ENCODE results near the gene OSBPL6. TPM values are rescaled to one million over a fixed set of nuclear protein-coding genes. Genes with fewer than 3 reads are reported as not detected.

The OSBPL6 gene
- total and polyA plus RNA-seq, 2 of the 13 experiments (the other 11 are each of a cell fraction or from before 2014, with no cell fraction given): 0.03 to 0.11 TPM

DNA sequence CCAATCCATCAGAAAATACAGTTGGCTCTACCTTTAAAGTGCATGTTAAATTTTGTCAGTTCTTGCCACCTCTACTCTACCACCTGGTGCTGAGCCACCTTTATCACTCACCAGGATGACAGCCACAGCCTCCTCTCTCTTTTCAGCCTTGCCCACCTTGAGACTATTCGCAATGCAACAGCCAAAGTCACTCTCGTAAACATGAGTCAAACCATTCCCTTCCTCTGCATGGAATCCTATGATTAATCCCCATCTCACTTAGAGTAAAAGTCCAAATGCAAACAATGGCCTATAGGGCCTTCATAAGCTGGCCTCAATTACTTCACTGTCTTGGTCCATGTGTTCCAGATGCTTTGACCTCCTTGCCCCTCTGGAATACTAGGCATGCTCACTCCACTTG lies 5.8 kb upstream of the OSBPL6 start:
- in situ Hi-C loops (cut with HindIII; ENCODE audit: extremely low pct_ligation_motif_present, low pct_unique_long_range_greater_than_20kb): no loop called here
- Histone ChIP-seq H3K79me2 (ENCODE audit: insufficient read depth, low read length) (no peaks in the 10 kb centered on the region), H3K27me3 (ENCODE audit: control insufficient read depth in 1 of 2, insufficient read depth in 2 of 2, low read length in 2 of 2) (peaks cover 0 to 56% of the 10 kb centered on the region in 2 experiments), H2AFZ (ENCODE audit: low read length) (no peak overlapping the region), H3K27ac (ENCODE audit: extremely low read length, insufficient read depth, low read length) (no peak overlapping the region), H4K20me1 (ENCODE audit: insufficient read depth, low read length) (peaks cover 4% of the 10 kb centered on the region), H3K9me3 (ENCODE audit: low read length) (no peaks in the 10 kb centered on the region), H3K9ac (ENCODE audit: insufficient read depth, low read depth, low read length) (no peak overlapping the region), H3K4me3 (replicated peaks in 1 of 3; ENCODE audit: insufficient read depth in 1 of 3, low read depth in 2 of 3, low read length in 3 of 3) (no peak overlapping the region), H3K4me1 (ENCODE audit: insufficient read depth, low read length) (peaks cover 4% of the 10 kb centered on the region), H3K4me2 (ENCODE audit: low read depth, low read length) (no peak overlapping the region), H3K36me3 (replicated peaks in 1 of 2; ENCODE audit: control insufficient read depth in 1 of 2, insufficient read depth in 2 of 2, low read length in 2 of 2) (no peaks in the 10 kb centered on the region)
- intact Hi-C loops (cut with micrococcal nuclease; ENCODE audit: unreplicated experiment): no loop called here
- no peak for TF ChIP-seq ZNF138 (CRISPR knock-in tag; IDR thresholded peaks at IDR 0.05; ENCODE audit: low read depth)
- TF ChIP-seq, protein P1, sequence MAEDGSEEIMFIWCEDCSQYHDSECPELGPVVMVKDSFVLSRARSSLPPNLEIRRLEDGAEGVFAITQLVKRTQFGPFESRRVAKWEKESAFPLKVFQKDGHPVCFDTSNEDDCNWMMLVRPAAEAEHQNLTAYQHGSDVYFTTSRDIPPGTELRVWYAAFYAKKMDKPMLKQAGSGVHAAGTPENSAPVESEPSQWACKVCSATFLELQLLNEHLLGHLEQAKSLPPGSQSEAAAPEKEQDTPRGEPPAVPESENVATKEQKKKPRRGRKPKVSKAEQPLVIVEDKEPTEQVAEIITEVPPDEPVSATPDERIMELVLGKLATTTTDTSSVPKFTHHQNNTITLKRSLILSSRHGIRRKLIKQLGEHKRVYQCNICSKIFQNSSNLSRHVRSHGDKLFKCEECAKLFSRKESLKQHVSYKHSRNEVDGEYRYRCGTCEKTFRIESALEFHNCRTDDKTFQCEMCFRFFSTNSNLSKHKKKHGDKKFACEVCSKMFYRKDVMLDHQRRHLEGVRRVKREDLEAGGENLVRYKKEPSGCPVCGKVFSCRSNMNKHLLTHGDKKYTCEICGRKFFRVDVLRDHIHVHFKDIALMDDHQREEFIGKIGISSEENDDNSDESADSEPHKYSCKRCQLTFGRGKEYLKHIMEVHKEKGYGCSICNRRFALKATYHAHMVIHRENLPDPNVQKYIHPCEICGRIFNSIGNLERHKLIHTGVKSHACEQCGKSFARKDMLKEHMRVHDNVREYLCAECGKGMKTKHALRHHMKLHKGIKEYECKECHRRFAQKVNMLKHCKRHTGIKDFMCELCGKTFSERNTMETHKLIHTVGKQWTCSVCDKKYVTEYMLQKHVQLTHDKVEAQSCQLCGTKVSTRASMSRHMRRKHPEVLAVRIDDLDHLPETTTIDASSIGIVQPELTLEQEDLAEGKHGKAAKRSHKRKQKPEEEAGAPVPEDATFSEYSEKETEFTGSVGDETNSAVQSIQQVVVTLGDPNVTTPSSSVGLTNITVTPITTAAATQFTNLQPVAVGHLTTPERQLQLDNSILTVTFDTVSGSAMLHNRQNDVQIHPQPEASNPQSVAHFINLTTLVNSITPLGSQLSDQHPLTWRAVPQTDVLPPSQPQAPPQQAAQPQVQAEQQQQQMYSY (CRISPR knock-in tag; IDR thresholded peaks at IDR 0.05): no peak
- TF ChIP-seq MATR3 (CRISPR knock-in tag; IDR thresholded peaks at IDR 0.05): no peak
- TF ChIP-seq FOXP1 (IDR thresholded peaks at IDR 0.05): no peak
- TF ChIP-seq FOXP1 (CRISPR knock-in tag; IDR thresholded peaks at IDR 0.05): no peak
- FAIRE-seq (no peak), ATAC-seq (no peak), DNase-seq (ENCODE audit: low spot score) (no peak)
- POLR2A ChIA-PET: no interaction called here
- no TSS peak for BruUV-seq (replicated peaks)
- CTCF ChIA-PET (ENCODE audit: low intra/inter-chr PET ratio, low total read pairs): no interaction called here
- WGBS (ENCODE audit: low lambda C conversion rate): 64% methylated on average over 2 of the region's 2 CpGs

- intact Hi-C loops (cut with micrococcal nuclease; ENCODE audit: unreplicated experiment) (loop anchor here (5.0 kb wide), 2 partner anchors 59 to 79 kb away; partner anchors contain the start of gene RBM45), in situ Hi-C loops (cut with HindIII; ENCODE audit: extremely low pct_ligation_motif_present, low pct_unique_long_range_greater_than_20kb) (no loop called here)
- TF ChIP-seq KDM5B (CRISPR knock-in tag; IDR thresholded peaks at IDR 0.05; ENCODE audit: borderline replicate concordance) (no peak), MYC (CRISPR knock-in tag; IDR thresholded peaks at IDR 0.05; ENCODE audit: borderline replicate concordance) (no peak), ATF7 (IDR thresholded peaks at IDR 0.05) (peak; percentile 64), ATF7 (CRISPR knock-in tag; IDR thresholded peaks at IDR 0.05) (no peak), ZNF180 (CRISPR knock-in tag; IDR thresholded peaks at IDR 0.05; ENCODE audit: borderline replicate concordance, low read depth) (no peak), CREB1 (IDR thresholded peaks at IDR 0.05) (0 out of 2 replicates have a peak, but pooled peaks have one; percentile 2), CREB1 (CRISPR knock-in tag; IDR thresholded peaks at IDR 0.05) (no peak), RFX5 (IDR thresholded peaks at IDR 0.05; ENCODE audit: low read depth, low read length) (no peak)
- no peaks in the 10 kb centered on the region for H3K9me3 ChIP-seq (ENCODE audit: low read length)
- H2AFZ ChIP-seq (ENCODE audit: low read length): no peak overlapping the region
- peaks cover 22% of the 10 kb centered on the region for H3K4me1 ChIP-seq (ENCODE audit: insufficient read depth, low read length)
- peaks cover 8 to 68% of the 10 kb centered on the region in 2 experiments for H3K27me3 ChIP-seq (ENCODE audit: control insufficient read depth in 1 of 2, insufficient read depth in 2 of 2, low read length in 2 of 2)
- peaks cover 11% of the 10 kb centered on the region for H4K20me1 ChIP-seq (ENCODE audit: insufficient read depth, low read length)
- DNase-seq (ENCODE audit: low spot score) (no peak), FAIRE-seq (no peak), ATAC-seq (no peak)
- H3K27ac ChIP-seq (ENCODE audit: extremely low read length, insufficient read depth, low read length): no peak overlapping the region
- H3K4me3 ChIP-seq (replicated peaks in 1 of 3; ENCODE audit: insufficient read depth in 1 of 3, low read depth in 2 of 3, low read length in 3 of 3): no peak overlapping the region
- 38% methylated on average over 6 of the region's 6 CpGs for WGBS (ENCODE audit: low lambda C conversion rate)
- CTCF ChIA-PET (ENCODE audit: low intra/inter-chr PET ratio, low total read pairs): no interaction called here
- POLR2A ChIA-PET: no interaction called here
- H3K79me2 ChIP-seq (ENCODE audit: insufficient read depth, low read length): no peaks in the 10 kb centered on the region
- H3K4me2 ChIP-seq (ENCODE audit: low read depth, low read length): no peak overlapping the region
- H3K9ac ChIP-seq (ENCODE audit: insufficient read depth, low read depth, low read length): no peak overlapping the region
- BruUV-seq (replicated peaks): no TSS peak
- H3K36me3 ChIP-seq (replicated peaks in 1 of 2; ENCODE audit: control insufficient read depth in 1 of 2, insufficient read depth in 2 of 2, low read length in 2 of 2): no peaks in the 10 kb centered on the region
Observed at GRCh38 chr2:178191004-178191508, 3.3 kb upstream of the OSBPL6 start.
